IPS-NIHi7 (cell line): ENCODE measurements around the gene C12orf75.
"Not testable (repeated sequence)": the region's sequence is repeated elsewhere in the genome, so short reads cannot be mapped to it uniquely, and the experiment has no call there.

Source experiments
- DNase-seq: peaks from one replicate; pipeline ENCODE4 v3.0.0; 2012; ENCODE audit warnings: mixed read lengths; ENCODE audit errors: extremely low spot score

C12orf75 gene

DNA sequence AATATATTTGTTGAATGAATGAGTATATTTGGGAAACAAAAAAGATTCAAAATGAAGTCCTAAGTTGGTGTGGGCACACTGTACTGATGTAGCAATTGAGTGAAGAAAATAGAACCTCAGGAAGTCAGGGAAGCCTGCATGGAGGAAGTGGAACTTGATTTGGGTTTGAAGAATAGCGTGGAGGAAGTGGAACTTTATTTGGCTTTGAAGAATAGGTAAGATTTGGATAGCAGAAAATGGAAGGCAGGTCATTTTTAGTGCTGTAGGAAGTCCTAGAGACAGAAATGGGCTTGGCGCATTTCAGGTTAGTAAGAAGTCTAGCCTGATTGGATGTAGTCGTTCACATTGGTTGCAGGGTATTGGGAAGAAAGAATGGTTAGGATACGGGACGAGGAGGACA lies 5.4 kb downstream of the C12orf75 start:
- no peak for DNase-seq

DNA sequence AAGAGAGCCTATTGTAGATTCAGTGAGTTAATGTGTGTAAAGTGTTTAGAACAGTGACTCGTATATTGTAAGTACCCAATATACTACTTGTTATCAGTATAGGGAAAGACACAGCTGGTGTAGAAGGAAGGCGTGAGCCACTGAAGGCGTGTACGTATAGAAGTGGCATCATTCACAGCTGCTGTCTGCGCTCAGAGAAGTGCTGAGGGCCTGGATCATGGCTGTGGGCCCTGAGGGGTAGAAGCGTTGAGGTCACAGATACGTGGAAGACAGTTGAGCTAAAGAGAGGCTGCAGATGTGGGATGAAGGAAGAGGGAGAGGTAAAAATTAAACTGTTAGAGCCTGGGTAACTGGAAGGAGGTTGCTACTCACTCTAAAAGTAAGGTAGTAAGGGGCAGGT lies 5.9 kb downstream of the C12orf75 start:
- DNase-seq, result no peak

DNA sequence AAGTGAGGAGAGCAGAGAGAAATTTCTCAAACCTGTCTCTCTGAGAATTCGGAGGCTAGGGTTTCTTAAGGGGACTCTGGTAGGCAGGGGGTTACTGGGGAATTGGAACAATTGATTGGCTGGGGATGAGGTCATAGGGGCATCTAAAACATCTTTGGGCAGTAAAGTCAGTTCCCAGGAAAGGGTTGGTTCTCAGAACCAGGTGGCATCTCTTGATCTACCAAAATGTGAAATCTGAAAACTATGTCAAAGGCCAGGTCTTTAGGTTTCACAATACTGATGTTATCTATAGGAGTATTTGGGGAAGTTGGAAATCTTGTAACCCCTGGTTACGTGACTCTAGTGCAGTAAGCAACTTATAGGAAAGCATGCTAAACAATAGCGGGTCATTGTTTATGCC lies 6.9 kb downstream of the C12orf75 start:
- DNase-seq, result no peak

DNA sequence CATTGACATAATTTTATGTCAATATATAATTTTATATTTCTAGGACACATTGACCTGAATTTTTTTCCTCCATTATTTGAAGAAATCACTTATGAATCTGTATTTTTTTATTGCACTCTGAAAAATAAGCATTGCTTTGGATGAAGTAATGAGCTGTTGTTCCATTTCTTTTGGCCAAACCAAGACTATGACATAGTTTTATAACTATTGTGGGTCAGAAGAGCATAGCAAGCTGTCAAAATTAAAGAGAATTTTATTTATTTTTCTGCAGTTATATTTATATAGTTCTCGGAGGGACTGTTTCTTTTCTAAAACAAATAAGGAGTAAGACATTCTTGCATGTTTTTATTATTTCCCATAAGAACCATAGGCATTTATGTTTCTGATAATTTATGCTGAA lies 8.5 kb downstream of the C12orf75 start:
- DNase-seq, result no peak

DNA sequence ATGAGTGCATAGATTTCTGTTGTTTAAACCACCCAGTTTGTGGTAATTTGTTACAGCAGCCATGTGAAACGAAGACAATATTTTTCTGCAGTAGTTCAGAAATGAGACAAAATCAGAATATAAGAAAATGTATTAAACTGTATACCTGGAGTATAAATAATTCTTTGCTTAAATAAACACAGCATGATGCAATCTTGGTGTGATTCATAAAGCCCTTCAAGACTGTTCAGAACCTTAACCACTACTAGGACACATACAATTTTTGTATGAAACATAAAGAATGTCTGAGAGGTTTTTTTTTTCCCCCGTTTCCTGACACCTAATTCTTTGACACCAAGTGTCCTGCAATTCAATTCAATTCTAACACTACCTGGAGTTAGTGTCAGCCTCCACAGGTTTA lies 10.5 kb downstream of the C12orf75 start:
- DNase-seq, result no peak

DNA sequence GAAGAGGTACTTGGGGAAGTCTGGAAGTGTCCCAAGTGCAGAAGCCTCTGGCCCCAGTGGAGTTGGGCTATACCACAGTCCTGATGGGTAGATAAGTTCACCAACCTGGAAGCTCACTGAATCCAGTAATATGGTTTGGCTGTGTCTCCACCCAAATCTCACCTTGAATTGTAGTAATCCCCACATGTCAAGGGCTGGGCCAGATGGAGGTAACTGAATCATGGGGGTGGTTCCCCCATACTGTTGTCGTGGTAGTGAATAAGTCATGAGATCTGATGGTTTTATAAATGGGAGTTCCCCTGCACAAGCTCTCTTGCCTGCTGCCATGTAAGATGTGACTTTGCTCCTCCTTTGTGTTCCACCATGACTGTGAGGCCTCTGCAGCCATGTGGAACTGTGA lies 11.1 kb downstream of the C12orf75 start:
- DNase-seq, result not testable (repeated sequence)

DNA sequence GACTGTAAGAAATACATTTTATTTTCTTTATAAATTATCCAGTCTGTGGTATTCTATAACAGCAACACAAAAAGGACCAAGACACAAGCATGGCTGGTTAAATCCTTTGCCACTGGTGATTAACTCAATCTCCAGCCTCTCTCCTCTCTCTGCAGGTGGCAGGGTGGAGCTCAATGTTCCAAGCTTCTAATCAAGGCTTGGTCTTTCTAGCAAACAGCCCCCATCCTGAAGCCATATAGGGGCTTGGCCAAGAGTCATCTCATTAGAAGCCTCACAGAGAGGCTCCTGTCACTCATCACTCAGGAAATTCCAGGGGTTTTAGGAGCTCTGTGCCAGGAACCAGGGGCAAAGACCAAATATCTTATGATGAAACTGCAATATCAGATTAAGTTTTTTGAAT lies 12.0 kb downstream of the C12orf75 start:
- no peak for DNase-seq

DNA sequence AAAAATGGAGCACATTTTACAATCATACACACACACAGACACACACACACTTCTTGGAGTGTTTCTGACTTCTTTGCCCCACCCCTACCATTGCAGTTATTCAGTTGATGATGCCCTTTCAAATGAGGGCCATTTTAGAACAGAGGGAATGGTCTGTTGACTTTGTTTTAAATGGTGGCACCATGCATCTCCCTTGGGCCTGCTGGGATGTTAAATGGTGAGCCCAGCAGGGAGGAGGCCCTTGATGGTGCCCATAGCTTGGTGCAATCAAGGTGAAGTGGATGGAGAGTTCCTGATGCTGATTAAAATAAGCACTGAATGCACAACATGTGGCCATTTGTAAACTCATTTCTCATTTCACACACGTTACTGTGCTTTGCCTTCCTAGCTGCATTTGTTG lies 13.3 kb downstream of the C12orf75 start:
- DNase-seq, result no peak

DNA sequence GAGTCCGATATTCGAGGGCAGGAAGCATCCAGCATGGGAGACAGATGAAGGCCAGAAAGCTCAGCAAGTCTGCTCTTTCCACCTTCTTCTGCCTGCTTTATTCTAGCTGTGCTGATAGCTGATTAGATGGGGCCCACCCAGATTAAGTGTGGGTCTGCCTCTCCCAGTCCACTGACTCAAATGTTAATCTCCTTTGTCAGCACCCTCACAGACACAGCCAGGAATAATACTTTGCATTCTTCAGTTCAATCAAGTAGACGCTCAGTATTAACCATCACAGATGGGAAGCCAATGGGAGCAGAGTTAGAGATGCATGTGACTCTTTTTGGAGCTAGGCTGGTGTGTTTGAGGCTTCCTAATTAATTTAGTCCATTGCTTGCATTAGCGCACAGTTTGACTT lies 17.0 kb downstream of the C12orf75 start:
- no peak for DNase-seq

DNA sequence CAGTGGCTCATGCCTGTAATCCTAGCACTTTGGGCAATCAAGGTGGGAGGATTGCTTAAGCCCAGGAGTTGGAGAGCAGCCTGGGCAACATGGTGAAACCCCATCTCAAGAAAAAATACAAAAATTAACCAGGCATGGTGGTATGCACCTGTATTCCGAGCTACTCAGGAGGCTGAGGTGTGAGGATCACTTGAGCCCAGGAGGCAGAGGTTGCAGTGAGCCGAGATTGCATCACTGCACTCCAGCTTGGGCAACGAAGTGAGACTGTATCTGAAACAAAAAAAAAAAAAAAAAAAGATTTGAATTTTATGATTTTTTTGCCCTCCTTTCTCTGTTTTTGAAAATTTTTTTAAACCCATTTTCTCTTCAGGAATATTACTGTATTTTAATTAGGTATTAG lies 17.7 kb downstream of the C12orf75 start:
- DNase-seq, result no peak

DNA sequence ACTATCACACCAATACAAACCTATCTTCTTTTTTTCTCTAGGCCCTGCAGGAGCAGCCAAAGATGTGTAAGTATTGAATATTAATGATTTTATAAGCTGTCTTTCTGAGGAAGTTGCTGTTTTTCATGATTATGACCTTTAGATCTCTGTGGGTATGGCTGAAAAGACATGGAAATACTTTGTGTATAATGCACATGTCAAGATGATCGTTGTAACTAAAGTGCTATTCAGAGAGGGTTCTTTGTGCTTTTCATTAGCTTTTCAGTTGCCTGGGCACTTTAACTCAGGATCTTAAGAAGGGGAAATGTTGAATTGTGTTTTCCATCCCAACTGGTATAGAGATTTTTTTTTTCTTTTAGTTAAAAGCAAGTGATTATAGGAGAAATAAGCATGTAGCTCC lies 18.1 kb downstream of the C12orf75 start:
- DNase-seq, result no peak

DNA sequence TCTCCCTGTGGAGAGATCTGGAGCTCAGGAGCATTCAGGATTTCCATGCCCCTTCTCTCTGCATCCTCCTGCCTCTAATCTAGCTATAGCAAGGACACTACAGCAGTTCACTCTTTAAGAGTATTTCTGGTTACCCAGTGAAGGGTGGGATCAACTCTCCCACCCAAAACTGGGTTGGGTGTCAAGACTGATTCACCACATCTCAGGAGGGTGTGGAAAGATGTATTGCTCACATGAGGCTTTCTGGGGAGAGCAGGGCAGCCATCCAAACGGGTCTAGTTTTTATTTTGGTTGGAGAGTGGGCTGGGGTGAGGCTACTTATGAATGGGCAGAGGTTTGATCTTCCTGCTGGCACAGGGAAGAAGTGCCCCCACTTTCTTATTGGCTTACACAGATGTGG lies 18.6 kb downstream of the C12orf75 start:
- no peak for DNase-seq

DNA sequence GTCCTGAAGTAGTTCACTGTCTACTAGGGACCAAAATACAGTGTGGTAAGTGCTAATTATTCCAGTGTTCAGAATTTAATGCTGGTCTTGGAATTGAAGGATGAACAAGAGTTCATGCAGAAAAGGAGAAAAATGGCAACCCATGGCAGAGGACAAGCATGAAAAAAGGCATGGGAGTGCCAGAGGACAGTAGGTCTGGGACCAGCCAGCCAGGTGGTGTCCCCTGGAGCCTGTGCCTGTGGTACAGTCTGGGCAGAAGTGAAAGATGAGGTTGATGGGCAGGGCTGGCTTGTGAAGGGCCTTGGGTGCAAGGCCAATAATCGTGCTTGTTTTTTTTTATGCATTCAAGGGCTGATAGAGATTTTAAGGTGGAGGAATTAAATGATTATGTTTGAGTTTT lies 21.0 kb downstream of the C12orf75 start:
- DNase-seq, result no peak

DNA sequence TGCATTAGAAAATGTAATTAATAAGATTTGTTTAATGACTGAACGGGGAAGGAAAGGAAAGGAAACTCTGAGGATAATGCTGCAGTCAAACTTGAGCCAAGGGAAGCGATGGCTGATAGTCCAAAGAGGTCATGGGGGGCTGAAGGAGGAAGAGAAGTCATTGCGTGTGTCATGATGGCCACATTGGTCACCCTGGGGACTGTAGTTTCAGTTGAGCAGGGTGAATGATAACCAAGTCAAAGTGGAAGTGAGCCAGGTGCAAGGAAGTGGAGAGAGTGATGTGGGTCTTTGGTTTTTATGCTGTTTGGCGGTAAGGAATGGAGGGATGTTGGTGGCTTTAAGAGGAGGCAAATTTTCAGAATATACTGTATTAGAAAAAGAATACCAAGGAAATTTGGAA lies 21.6 kb downstream of the C12orf75 start:
- no peak for DNase-seq

DNA sequence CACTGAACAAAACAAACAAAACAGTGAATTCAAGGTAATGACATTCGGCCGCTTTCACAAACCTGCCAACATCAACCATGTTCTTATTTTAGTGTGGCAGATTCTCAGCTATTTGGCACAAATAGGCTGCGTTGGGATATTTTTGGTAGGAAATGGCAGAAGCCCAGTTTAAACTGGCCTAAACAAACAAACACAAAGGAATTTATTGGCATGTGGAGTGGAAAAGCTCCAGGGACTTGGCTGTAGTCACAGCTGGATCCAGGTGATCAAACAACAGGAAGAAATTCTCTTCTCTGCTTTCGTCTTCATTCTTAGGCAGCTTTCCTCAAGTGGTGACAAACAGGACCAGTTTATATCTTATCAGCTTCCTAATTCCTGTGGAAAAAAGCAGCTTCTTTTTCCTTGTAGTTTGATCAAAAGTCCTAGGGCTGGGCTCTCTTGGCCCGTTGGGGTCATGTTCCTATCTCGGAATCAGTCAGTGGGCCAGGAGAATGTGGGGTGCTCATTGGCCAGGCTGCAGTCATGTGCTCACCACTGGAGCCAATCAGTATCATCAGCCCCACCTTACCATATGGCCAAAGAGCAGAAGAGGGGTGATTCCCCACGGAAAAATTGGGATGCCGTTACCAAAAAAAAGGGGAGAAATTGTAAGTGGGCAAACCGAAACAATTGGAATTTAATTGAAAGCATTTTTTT lies 22.6 kb downstream of the C12orf75 start:
- DNase-seq, result peak; percentile 30

DNA sequence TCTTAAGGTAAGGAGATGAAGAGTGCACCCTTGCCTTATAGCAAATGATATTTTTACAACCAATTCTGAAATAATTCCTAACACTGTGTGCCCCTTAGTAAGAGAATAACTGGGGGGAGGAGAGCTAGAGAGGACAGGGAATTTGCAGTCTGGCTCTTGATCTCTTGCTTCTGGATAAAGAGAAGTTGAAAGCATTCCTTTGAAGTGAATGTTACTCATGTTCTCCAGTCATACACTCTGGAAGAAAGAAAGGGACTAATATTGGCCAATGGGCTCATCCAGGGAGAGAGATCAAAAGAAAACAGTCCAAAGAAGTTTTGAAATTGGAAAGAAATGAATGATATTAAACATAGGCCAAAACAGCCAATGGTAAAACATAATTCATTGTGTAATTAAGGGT lies 25.3 kb downstream of the C12orf75 start:
- no peak for DNase-seq

DNA sequence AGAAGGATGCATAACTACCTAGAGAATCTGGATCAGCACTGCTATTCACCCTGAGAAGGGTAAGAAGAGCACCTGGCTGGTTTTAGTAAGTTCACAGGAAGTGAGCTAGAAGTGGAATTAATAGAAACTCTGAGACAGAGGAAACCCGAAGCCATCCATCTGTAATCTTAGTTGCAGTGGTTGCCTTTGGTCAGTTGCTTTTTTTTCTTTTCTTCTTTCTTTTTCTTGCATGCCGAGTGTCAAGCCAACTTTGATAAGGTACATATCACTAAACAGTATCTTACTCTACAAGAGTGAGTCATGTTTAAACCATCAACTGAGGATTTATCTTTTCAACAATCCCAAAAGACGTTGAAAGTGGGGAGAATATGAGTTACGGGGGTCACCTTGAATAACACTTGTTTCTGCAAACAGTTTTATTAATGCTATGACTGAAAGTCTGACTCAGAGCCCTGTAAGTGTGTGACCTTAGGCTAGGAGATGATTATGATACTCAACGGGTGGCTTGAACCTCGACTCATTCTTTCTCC lies 26.7 kb downstream of the C12orf75 start:
- DNase-seq, result no peak

DNA sequence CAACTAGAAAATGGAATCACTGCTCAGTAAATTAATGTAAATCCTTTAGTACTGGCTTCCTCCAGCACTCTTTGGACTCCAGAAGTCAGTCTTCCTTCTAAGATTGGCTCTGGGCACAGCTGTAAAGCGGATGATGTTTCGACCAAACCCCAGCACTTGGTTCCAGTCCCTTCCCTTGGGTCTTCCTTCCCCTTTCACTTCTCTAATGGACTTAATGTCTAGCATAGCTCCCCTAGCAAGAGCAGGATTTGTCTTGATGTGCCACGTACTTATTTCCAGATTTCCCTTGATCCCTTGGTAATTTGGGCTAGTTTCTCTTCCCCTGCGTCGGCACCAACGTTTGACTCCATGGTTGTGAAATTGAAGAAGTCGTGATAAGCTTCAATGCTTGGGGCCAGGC lies 28.3 kb downstream of the C12orf75 start:
- DNase-seq, result no peak

DNA sequence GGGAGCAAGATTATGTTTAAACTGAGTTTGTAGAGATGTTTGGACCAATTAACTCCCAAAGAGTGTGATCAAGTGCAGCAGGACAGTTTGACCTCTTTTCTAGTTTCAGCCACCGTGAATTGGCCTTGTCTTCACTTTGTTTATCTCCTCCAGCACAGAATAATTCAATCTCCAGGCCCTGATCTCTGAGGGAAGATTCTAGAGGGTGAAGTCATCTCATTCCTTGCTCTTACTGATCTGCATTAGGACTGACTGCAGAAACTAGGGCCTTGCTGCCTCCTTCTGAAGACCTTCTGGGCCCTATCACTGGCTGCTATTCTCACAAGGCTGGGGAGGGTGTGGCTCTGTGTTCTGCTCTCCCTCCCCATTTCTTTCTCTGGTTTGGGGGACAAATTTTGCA lies 29.4 kb downstream of the C12orf75 start:
- DNase-seq, result no peak

DNA sequence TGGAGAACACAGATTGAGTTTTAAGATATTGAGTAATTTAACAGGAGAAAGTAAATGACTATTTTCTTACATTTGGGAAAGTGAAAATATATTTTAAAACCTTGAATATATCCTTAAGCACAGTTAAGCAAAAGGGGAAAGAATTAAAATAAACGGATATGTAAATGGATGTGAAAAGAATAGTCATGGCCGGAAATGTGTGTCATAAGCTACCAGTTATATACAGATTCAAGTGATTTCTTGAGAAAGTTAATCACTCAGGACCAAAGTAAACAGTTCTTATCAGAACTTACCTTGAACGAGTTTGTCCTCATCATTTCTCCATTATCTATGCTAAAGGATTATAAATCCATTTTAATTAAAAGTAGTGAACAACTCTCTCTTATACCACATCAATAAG lies 33.4 kb downstream of the C12orf75 start:
- DNase-seq, result no peak

DNA sequence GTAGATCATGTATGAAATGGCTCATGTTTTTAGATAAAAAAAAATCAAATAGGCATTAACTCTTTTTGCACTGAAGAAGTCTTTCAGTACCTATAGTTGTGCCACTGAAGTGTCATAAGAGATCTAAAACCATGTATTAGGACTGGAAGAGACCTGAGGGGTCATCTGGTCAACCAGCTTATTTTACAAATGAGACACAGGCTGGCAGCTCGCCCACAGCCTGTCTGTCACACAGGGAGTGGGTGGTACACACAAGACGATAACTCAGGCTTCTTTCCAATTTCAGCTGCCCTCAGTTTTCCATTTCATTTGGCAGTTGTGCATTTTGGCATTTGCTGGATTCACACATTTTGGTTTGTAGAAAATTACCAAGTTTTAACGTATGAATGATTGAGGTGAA lies 34.7 kb downstream of the C12orf75 start:
- DNase-seq, result no peak

DNA sequence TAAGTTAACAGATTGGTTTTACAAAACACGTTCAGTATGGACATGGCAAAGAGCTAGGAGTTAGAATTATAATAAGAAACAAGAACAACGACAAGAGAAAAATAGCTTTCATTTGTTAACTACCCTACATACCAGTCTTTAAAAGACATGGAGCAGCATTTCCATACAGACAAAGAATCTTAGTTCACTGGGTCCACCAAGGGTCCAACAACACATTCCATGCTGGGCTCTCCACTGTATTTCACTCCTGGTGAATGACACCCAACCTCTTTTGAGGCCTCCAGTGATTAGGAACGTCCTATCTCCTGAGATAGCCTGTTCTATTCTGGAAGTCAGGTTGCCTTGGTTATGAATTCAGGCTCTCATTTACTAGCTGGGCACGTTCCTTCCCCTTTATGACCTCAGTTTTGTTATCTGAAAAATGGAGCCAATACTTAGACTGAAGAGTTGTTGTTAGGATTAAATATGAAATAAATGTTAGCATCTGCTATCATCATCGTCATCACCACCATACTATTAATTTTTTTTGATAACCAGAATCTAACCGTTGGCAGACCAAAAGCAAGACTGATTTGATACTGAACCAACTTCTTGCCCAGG lies 37.7 kb downstream of the C12orf75 start:
- DNase-seq, result no peak

DNA sequence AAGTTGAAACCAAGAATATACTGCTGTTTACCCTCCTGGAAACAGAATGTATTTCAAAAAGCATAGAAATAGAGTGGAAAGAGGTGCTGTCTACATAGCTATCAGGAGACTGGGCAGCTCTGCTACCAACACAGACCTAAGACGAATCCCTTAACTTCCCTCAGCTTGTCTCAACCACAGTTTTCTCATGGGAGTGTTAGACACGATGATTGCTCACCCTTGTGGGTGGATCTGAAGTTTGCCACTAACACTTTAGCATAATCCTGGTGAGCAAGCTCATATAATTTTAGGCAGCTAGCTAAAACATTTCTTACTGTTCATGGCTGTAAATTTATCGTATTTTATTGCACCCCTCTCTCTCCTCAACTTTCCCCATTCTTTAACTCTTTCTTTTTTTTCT lies 38.5 kb downstream of the C12orf75 start:
- no peak for DNase-seq

DNA sequence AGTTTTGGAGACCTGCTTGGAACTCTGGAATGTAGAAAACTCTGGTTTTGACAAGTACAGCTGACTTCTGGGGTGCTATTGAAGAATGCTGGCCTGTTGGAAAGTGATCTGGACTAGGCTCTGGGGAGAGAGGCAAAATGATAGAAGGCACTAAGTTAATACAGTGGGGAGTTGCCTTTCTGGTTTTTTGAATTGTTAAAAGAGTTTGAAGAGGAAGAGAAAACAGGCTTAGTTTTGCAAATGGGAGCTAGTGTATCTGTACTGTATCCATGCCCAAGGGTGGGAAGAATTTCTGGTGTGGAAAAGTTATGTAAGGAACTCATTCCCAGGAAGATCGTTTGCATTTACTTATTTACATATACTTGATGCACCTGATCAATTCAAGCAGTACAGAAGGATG lies 43.8 kb downstream of the C12orf75 start:
- no peak for DNase-seq
